ENCODE results near the gene ISG20.

ISG20 gene

DNA sequence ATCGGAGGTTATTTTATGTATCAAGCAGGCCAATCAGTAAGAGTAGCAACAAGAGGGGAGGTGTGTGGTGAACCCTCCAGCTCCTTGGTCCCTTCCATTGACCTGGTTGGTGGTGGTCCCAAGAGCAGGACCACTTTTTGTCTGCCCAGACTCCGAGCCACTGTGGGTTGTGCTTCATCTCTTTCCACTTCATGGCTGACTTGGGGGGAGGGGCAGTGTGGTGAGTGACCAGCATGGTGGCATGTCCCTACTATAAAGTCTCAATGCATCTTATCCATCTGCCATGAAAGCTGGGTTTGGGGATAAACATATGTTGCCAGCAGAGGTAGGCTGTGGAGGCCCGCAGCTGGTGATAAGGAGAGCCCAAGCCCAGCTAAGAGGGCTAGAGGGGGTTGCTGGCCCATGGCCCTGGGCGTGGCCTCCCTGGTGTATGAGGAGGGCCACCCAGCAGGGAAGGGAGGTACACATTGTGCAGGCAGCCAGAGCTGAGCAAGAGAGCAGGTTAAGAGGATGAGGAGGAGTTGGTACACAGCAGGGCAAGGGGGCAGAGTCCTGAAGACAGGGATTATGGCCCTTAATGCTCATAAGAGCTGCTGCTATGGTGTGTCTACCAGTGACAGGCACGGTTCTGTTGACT, 10.7 kb upstream of the ISG20 start:
- Histone ChIP-seq H3K27me3 (ENCODE audit: control insufficient read depth, insufficient read depth, low read length) (no peaks in the 10 kb centered on the region), H3K9me3 (ENCODE audit: control insufficient read depth, low read length) (no peaks in the 10 kb centered on the region), H3K4me3 (ENCODE audit: low read depth, low read length) (no peak overlapping the region), H3K36me3 (ENCODE audit: control insufficient read depth, insufficient read depth, low read length) (no peaks in the 10 kb centered on the region), H2AFZ (no peak overlapping the region), H3K79me2 (no peaks in the 10 kb centered on the region), H3K27ac (no peak overlapping the region), H3K9ac (no peak overlapping the region), H3K4me1 (no peaks in the 10 kb centered on the region), H3K4me2 (ENCODE audit: low read length) (no peak overlapping the region)
- TF ChIP-seq, protein P1, sequence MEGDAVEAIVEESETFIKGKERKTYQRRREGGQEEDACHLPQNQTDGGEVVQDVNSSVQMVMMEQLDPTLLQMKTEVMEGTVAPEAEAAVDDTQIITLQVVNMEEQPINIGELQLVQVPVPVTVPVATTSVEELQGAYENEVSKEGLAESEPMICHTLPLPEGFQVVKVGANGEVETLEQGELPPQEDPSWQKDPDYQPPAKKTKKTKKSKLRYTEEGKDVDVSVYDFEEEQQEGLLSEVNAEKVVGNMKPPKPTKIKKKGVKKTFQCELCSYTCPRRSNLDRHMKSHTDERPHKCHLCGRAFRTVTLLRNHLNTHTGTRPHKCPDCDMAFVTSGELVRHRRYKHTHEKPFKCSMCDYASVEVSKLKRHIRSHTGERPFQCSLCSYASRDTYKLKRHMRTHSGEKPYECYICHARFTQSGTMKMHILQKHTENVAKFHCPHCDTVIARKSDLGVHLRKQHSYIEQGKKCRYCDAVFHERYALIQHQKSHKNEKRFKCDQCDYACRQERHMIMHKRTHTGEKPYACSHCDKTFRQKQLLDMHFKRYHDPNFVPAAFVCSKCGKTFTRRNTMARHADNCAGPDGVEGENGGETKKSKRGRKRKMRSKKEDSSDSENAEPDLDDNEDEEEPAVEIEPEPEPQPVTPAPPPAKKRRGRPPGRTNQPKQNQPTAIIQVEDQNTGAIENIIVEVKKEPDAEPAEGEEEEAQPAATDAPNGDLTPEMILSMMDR (IDR thresholded peaks at IDR 0.05) = no peak

DNA sequence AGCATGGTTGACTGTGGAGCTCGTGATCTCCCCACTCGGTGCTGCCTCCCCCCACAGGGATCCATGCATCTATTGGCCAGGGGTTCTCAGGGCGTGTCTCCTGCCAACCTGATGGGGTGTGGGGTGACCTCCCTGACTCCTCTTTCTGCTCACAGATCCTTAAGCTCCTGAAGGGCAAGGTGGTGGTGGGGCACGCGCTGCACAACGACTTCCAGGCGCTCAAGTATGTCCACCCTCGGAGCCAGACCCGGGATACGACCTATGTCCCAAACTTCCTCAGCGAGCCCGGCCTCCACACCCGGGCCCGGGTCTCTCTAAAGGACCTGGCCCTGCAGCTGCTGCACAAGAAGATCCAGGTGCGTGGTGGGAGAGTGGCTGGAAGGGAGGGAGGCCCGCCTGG, 9.7 kb upstream of the ISG20 start:
- H3K4me2 ChIP-seq (ENCODE audit: low read length) = no peak overlapping the region
- H3K9me3 ChIP-seq (ENCODE audit: control insufficient read depth, low read length) = no peaks in the 10 kb centered on the region
- no peak overlapping the region for H3K4me3 ChIP-seq (ENCODE audit: low read depth, low read length)
- H3K79me2 ChIP-seq = no peaks in the 10 kb centered on the region
- no peak overlapping the region for H2AFZ ChIP-seq
- no peaks in the 10 kb centered on the region for H3K4me1 ChIP-seq
- no peak overlapping the region for H3K9ac ChIP-seq
- H3K27ac ChIP-seq = no peak overlapping the region
- H3K27me3 ChIP-seq (ENCODE audit: control insufficient read depth, insufficient read depth, low read length) = no peaks in the 10 kb centered on the region
- TF ChIP-seq, protein P1 (IDR thresholded peaks at IDR 0.05) = no peak
- no peaks in the 10 kb centered on the region for H3K36me3 ChIP-seq (ENCODE audit: control insufficient read depth, insufficient read depth, low read length)

DNA sequence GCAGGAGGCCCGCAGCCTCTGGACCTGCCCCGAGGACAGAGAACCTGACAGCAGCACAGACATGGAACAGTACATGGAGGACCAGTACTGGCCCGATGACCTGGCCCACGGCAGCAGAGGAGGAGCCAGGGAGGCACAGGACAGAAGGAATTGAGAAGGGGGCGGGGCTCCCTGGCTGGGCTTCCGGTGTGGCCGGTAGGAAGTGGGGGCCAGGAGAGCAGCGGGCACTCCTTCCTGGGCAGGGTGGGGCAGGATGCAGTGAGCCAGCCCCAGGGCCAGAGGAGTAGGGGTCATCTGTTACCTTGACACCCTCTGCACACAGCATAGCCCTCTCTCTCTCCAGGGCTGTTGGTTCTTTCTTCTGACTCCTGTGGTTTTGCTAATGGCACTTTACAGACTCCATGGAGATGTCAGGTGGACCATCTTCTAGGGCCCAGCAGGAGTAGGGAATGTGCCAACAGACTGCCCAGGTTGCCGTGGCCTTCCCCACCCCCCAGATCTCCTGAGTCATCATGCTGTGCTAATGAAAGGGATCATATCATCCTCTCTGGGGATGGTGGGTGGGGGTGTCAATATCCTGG, 8.6 kb upstream of the ISG20 start:
- Histone ChIP-seq H3K79me2 (no peaks in the 10 kb centered on the region), H2AFZ (no peak overlapping the region), H3K4me3 (ENCODE audit: low read depth, low read length) (no peak overlapping the region), H3K9ac (no peak overlapping the region), H3K36me3 (ENCODE audit: control insufficient read depth, insufficient read depth, low read length) (no peaks in the 10 kb centered on the region), H3K9me3 (ENCODE audit: control insufficient read depth, low read length) (no peaks in the 10 kb centered on the region), H3K27me3 (ENCODE audit: control insufficient read depth, insufficient read depth, low read length) (no peaks in the 10 kb centered on the region), H3K4me1 (no peaks in the 10 kb centered on the region), H3K27ac (no peak overlapping the region), H3K4me2 (ENCODE audit: low read length) (no peak overlapping the region)
- TF ChIP-seq, protein P1 (IDR thresholded peaks at IDR 0.05) = no peak

DNA sequence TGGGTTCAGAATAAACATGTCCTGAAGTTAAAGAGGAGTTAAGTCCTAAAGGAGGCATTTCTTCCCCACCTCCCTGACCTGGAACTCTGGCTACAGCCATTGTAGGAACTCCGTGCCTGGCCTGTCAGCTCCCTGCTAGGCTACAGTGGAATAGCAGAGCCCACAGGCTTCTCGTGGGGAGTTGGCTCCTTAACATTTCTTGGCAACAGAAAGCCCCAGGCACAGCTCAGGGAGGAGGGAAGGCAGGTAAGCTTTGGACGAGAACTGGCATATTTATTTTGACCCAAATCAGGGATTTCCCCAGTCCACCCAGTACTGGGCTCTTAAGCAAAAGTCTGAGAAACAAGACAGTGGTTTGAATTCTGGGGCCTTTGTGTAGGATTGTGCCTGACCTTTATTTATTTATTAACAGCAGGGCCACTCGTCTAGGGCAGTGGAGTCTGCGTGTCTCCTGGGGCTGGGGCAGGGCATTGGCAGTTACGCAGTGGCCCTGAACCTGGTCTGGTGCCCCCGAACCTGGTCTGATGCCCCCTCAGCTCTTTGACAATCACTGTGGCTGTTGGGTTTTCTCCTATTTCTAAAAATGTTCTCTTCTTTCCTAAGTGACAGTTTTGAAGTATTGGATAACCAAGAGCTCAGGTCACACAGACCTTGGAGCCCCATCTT, 7.9 kb upstream of the ISG20 start:
- H3K4me1 ChIP-seq = no peaks in the 10 kb centered on the region
- H3K79me2 ChIP-seq = no peaks in the 10 kb centered on the region
- H3K9ac ChIP-seq = no peak overlapping the region
- H3K36me3 ChIP-seq (ENCODE audit: control insufficient read depth, insufficient read depth, low read length) = no peaks in the 10 kb centered on the region
- no peak overlapping the region for H3K4me3 ChIP-seq (ENCODE audit: low read depth, low read length)
- no peaks in the 10 kb centered on the region for H3K27me3 ChIP-seq (ENCODE audit: control insufficient read depth, insufficient read depth, low read length)
- no peak overlapping the region for H2AFZ ChIP-seq
- no peaks in the 10 kb centered on the region for H3K9me3 ChIP-seq (ENCODE audit: control insufficient read depth, low read length)
- TF ChIP-seq, protein P1 (IDR thresholded peaks at IDR 0.05) = no peak
- no peak overlapping the region for H3K27ac ChIP-seq
- no peak overlapping the region for H3K4me2 ChIP-seq (ENCODE audit: low read length)
